ENCODE measurements around the gene LIG1. TPM values are rescaled to one million over a fixed set of nuclear protein-coding genes. Genes with fewer than 3 reads are reported as not detected.

LIG1 gene
- polyA plus RNA-seq, 3 donors = 2.5 to 11.3 (median 3.6) TPM

GRCh38 chr19:48110350-48110966 lies 59.7 kb downstream of the LIG1 start, which contains the start of gene PLA2G4C:
Gene PLA2G4C, minus strand, starts transcription at chr19:48110817. Its CDS starts 4,288 bp downstream, at chr19:48106529.
- no peaks in the 10 kb centered on the region for H3K27me3 ChIP-seq (ENCODE audit: control insufficient read depth in 2 of 2, insufficient read depth in 2 of 2, low read length in 2 of 2)
- H2AFZ ChIP-seq (ENCODE audit: insufficient read depth, low read depth, low read length, poor library complexity, severe bottlenecking) = peak within 1 kb of the TSS; percentile 77
- no peaks in the 10 kb centered on the region for H3K79me2 ChIP-seq (ENCODE audit: insufficient read depth, low read length)
- H3K4me3 ChIP-seq (replicated peaks in 1 of 3; ENCODE audit: low read depth in 2 of 3, low read length in 3 of 3) = peak within 1 kb of the TSS; percentile 40 to 74 (median 66)
- peaks cover 0 to 4% of the 10 kb centered on the region in 2 donors for H3K36me3 ChIP-seq (replicated peaks in 1 of 2; ENCODE audit: control insufficient read depth in 1 of 2, insufficient read depth in 2 of 2, low read length in 2 of 2)
- peaks cover 16 to 18% of the 10 kb centered on the region in 2 donors for H3K4me1 ChIP-seq (ENCODE audit: control insufficient read depth in 1 of 2, insufficient read depth in 2 of 2, low read length in 2 of 2)
- H3K27ac ChIP-seq (ENCODE audit: low read depth in 1 of 2, low read length in 2 of 2) = peak within 1 kb of the TSS; percentile 88 to 93
- peak within 1 kb of the TSS; percentile 79 to 95 (median 93) for H3K27ac Mint-ChIP-seq
- no peaks in the 10 kb centered on the region for H4K20me1 ChIP-seq (ENCODE audit: insufficient read depth, low read length)
- peaks cover 16% of the 10 kb centered on the region for H3K4me1 Mint-ChIP-seq
- H3K36me3 Mint-ChIP-seq = peaks cover 4 to 9% of the 10 kb centered on the region in 2 donors
- TF ChIP-seq CTCF (IDR thresholded peaks at IDR 0.05) = no peak
- intact Hi-C loops (cut with micrococcal nuclease) = no loop called here
- no peaks in the 10 kb centered on the region for H3K9me3 ChIP-seq (replicated peaks in 1 of 2; ENCODE audit: control insufficient read depth in 1 of 2, insufficient read depth in 1 of 2, low read length in 2 of 2)
- peaks cover 7 to 16% (median 9%) of the 10 kb centered on the region in 3 donors for H3K27me3 Mint-ChIP-seq (ENCODE audit: low read depth in 3 of 3)
- H3K9me3 Mint-ChIP-seq = no peaks in the 10 kb centered on the region
- peak within 1 kb of the TSS; percentile 76 to 89 for H3K4me3 Mint-ChIP-seq
- peak within 1 kb of the TSS; percentile 76 for H3K4me2 ChIP-seq (replicated peaks; ENCODE audit: extremely low read depth, low read length, poor library complexity, severe bottlenecking)
- peak; percentile 77 to 90 (median 80) for DNase-seq
- H3K9ac ChIP-seq (ENCODE audit: insufficient read depth, low read length, poor library complexity, severe bottlenecking) = peak within 1 kb of the TSS; percentile 75
- WGBS (ENCODE audit: insufficient coverage) = 0% methylated on average over 19 of the region's 27 CpGs

- no peaks in the 10 kb centered on the region for H3K36me3 ChIP-seq (replicated peaks in 1 of 2; ENCODE audit: control insufficient read depth in 1 of 2, insufficient read depth in 2 of 2, low read length in 2 of 2)
- no peaks in the 10 kb centered on the region for H3K79me2 ChIP-seq (ENCODE audit: insufficient read depth, low read length)
- H2AFZ ChIP-seq (ENCODE audit: insufficient read depth, low read depth, low read length, poor library complexity, severe bottlenecking) = no peak overlapping the region
- no peak overlapping the region for H3K27ac ChIP-seq (ENCODE audit: low read depth in 1 of 2, low read length in 2 of 2)
- Mint-ChIP-seq H3K27ac (peak overlapping the region in 2 of 7 donors; percentile 38 to 46), H3K4me3 (no peak overlapping the region), H3K4me1 (peaks cover 16% of the 10 kb centered on the region), H3K27me3 (ENCODE audit: low read depth in 3 of 3) (peaks cover 5 to 15% (median 11%) of the 10 kb centered on the region in 3 donors), H3K36me3 (peaks cover under 1 to 1% of the 10 kb centered on the region in 2 donors), H3K9me3 (no peaks in the 10 kb centered on the region)
- no peak overlapping the region for H3K4me2 ChIP-seq (replicated peaks; ENCODE audit: extremely low read depth, low read length, poor library complexity, severe bottlenecking)
- no peak for TF ChIP-seq CTCF (IDR thresholded peaks at IDR 0.05)
- intact Hi-C loops (cut with micrococcal nuclease) = loop anchor here (5.0 to 10.0 kb wide), 2 partner anchors 43 to 186 kb away; no protein-coding TSS in a partner anchor
- no peaks in the 10 kb centered on the region for H3K9me3 ChIP-seq (replicated peaks in 1 of 2; ENCODE audit: control insufficient read depth in 1 of 2, insufficient read depth in 1 of 2, low read length in 2 of 2)
- H3K9ac ChIP-seq (ENCODE audit: insufficient read depth, low read length, poor library complexity, severe bottlenecking) = no peak overlapping the region
- no peak for DNase-seq
- H3K4me1 ChIP-seq (ENCODE audit: control insufficient read depth in 1 of 2, insufficient read depth in 2 of 2, low read length in 2 of 2) = peaks cover 16 to 18% of the 10 kb centered on the region in 2 donors
- no peaks in the 10 kb centered on the region for H3K27me3 ChIP-seq (ENCODE audit: control insufficient read depth in 2 of 2, insufficient read depth in 2 of 2, low read length in 2 of 2)
- H4K20me1 ChIP-seq (ENCODE audit: insufficient read depth, low read length) = no peaks in the 10 kb centered on the region
- no peak overlapping the region for H3K4me3 ChIP-seq (replicated peaks in 1 of 3; ENCODE audit: low read depth in 2 of 3, low read length in 3 of 3)
- WGBS (ENCODE audit: insufficient coverage) = 78% methylated on average over 6 of the region's 15 CpGs
Observed at GRCh38 chr19:48108997-48109782, 61.0 kb downstream of the LIG1 start.
